A172 (cell line): ENCODE measurements around the gene TEX13B. TPM values are rescaled to one million over a fixed set of nuclear protein-coding genes. Genes with fewer than 3 reads are reported as not detected.
"Not testable (repeated sequence)": the region's sequence is repeated elsewhere in the genome, so short reads cannot be mapped to it uniquely, and the experiment has no call there.

Experiments
- DNase-seq: peaks from one replicate; pipeline ENCODE4 v3.0.0-alpha.2; 2015; ENCODE audit warnings: low spot score
- total RNA-seq: library from RNA; depleted of rRNA; stranded (reverse); fragments of >200 nt; shearing (Covaris generic); gene quantifications from 2 replicates; pipeline ENCODE4 v1.2.3, GENCODE V29; 2014; rRNA removed

TEX13B gene
- not detected in 2 replicates for total RNA-seq

GRCh38 chrX:107982356-107982755, at the start of gene TEX13B:
TSS of gene TEX13B (minus strand) at chrX:107982370. CDS start at chrX:107982127, 243 bp downstream.
- DNase-seq = no peak

GRCh38 chrX:108029928-108030711, 48.0 kb upstream of the TEX13B start:
- no peak for DNase-seq

GRCh38 chrX:108028854-108029253, 46.7 kb upstream of the TEX13B start:
- no peak for DNase-seq

GRCh38 chrX:108025954-108026600, 43.9 kb upstream of the TEX13B start:
- DNase-seq = no peak

- no peak for DNase-seq
Observed at GRCh38 chrX:108025376-108025775, 43.2 kb upstream of the TEX13B start.

GRCh38 chrX:108022491-108023089, 40.4 kb upstream of the TEX13B start:
- no peak for DNase-seq

GRCh38 chrX:108020631-108021030, 38.5 kb upstream of the TEX13B start:
- DNase-seq = no peak

GRCh38 chrX:108019382-108019875, 37.3 kb upstream of the TEX13B start:
- no peak for DNase-seq

- DNase-seq = no peak
Observed at GRCh38 chrX:108018656-108019381, 36.6 kb upstream of the TEX13B start.

- peak; percentile 25 for DNase-seq
Observed at GRCh38 chrX:108001218-108001814, 19.1 kb upstream of the TEX13B start.

- DNase-seq = no peak
Observed at GRCh38 chrX:108000751-108001150, 18.6 kb upstream of the TEX13B start.

- no peak for DNase-seq
Observed at GRCh38 chrX:107996124-107996523, 14.0 kb upstream of the TEX13B start.

- no peak for DNase-seq
Observed at GRCh38 chrX:107985033-107985432, 2.9 kb upstream of the TEX13B start.

- peak; percentile 0 for DNase-seq
Observed at GRCh38 chrX:107979534-107979933, 2.6 kb downstream of the TEX13B start.

GRCh38 chrX:107978707-107979307, 3.4 kb downstream of the TEX13B start:
- peak; percentile 3 for DNase-seq

GRCh38 chrX:107978071-107978470, 4.1 kb downstream of the TEX13B start:
- no peak for DNase-seq

- DNase-seq = no peak
Observed at GRCh38 chrX:107971636-107972035, 10.5 kb downstream of the TEX13B start.

- no peak for DNase-seq
Observed at GRCh38 chrX:107970073-107970472, 12.1 kb downstream of the TEX13B start.

- no peak for DNase-seq
Observed at GRCh38 chrX:107968623-107969022, 13.5 kb downstream of the TEX13B start.

- DNase-seq = not testable (repeated sequence)
Observed at GRCh38 chrX:107955337-107955736, 26.8 kb downstream of the TEX13B start.

- no peak for DNase-seq
Observed at GRCh38 chrX:107940095-107940494, 42.1 kb downstream of the TEX13B start.
